ENCODE data around the gene BCL2L14.
"Not testable (repeated sequence)": the region's sequence is repeated elsewhere in the genome, so short reads cannot be mapped to it uniquely, and the experiment has no call there.

The BCL2L14 gene

DNA sequence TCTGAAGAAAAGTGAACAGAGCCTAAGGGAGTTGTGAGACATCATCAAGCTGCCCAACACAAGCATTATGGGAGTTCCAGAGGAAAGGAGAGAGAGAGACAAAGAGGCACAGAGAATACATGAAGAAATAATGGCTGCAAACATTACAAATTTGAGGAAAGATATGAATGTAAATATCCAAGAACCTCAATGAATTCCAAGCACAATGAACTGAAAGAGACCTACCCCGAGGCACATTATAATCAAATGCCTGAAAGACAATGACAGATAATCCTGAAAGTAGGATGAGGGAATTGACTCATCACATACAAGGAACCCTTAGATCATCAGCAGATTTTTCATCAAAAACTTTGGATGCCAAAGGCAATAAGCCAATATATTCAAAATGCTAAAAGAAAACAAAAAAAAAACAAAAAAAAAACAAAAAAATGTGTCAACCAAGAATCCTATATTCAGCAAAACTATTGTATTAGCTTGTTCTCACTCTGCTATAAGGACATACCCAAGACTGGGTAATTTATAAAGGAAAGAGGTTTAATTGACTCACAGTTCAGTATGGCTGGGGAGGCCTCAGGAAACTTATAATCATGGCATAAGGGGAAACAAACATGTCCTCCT lies 37.8 kb downstream of the BCL2L14 start:
- DNase-seq (ENCODE audit: low spot score): no peak

DNA sequence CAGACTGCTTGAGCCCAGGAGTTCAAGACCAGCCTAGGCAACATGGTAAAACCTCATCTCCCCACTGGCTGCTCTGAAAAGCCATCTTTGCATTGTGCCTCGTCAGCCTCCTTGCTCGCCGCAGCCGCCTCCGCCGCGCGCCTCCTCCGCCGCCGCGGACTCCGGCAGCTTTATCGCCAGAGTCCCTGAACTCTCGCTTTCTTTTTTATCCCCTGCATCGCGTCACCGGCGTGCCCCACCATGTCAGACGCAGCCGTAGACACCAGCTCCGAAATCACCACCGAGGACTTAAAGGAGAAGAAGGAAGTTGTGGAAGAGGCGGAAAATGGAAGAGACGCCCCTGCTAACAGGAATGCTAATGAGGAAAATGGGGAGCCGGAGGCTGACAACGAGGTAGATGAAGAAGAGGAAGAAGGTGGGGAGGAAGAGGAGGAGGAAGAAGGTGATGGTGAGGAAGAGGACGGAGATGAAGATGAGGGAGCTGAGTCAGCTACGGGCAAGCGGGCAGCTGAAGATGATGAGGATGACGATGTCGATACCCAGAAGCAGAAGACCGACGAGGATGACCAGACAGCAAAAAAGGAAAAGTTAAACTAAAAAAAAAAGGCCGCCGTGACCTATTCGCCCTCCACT lies 40.3 kb downstream of the BCL2L14 start:
- not testable (repeated sequence) for DNase-seq (ENCODE audit: low spot score)

DNA sequence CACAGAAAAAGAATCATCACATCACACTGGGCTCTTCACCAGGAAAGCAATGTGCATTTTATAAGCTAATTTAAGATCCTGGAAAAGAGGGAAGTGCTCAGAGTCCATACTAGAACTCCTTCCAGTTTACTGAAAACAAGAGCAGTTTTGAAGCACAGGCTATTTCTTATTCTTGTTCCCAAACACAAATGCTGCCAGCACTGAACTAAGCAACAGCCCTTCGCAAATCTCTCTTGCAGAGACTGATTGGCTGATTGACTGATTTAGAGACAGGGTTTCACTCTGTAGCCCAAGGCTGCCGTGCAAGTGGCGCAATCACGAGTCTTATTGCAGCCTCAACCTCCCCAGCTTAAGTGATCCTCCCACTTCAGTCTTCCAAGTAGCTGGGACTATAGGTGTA lies 44.8 kb downstream of the BCL2L14 start:
- DNase-seq (ENCODE audit: low spot score): no peak

DNA sequence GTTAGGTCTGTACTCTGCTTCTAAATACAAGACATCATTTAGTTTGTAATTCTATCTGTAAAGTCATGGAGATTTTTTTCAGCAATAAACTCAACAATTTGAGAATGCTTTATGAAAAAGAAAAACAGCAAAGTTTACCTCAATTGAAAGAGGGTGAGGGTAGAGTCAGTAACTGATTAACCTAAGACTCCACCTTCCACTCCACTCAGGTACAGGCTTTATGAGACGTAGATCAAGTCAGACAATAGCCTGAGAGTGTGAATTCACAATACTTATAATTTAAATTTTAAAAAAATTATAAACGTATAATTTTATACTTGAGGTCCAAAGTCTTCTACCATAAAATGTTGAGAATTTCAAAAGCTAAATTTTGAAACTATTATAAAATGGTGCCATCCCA lies 45.9 kb downstream of the BCL2L14 start:
- DNase-seq (ENCODE audit: low spot score): no peak

DNA sequence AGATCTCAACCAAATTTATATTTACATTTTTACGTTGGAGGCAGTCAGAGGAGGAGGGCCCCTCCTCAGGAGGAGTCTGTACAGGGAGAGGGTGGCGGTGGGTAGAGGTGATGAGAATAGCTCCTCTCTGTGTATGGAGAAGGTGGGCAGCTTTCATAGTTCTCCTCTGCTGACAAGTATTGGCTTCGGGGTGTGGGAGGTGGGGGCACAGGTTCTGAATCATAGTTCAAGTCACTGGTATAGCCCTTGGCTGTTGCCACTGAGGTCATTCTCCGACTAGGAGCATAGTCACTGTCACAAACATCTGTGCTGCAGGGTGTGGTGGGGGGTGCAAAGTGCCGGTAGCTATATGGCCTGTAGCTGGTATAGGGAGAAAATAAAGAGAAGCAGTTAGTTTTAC lies 50.3 kb downstream of the BCL2L14 start:
- no peak for DNase-seq (ENCODE audit: low spot score)

GRCh38 chr12:12123036-12123604 lies 52.4 kb downstream of the BCL2L14 start:
- DNase-seq (ENCODE audit: low spot score): no peak

DNA sequence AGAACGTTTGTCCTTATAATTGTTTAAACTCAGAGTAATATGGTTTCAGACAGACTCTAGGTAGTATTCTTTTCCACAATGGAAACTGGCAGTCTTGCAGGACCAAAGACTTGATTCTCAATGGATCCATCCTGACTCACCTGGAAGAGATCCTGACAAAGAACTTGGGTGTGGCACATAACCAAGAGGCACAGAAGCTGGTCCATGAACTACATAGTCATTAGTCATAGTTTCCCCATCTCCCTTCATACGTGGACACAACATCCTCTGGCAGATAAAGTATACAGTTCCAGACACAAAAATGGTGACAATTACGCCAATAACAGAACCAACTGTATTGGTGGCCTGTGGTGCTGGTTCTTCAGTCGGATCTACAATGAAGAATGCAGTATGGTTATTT lies 55.8 kb downstream of the BCL2L14 start:
- no peak for DNase-seq (ENCODE audit: low spot score)

- no peak for DNase-seq (ENCODE audit: low spot score)
Measured at GRCh38 chr12:12127304-12127703, 56.6 kb downstream of the BCL2L14 start.

DNA sequence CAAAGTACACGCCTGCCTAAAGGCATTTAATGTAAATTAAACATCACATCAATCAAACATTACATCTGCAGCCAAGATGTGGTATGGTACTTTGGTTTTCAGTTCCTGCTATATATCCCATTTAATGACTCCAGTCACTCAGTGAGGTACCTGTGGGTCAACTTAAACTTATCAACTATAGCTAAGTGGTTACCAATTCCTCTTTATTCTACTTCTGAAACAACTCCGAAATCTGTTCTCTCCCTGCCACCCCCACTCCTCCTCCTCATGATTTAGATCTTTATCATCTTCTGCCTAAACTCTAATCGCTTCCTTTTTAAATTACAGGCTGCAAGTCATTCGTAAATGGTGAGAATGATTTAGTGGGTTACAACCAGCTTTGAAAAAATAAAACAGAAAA lies 57.9 kb downstream of the BCL2L14 start:
- no peak for DNase-seq (ENCODE audit: low spot score)

DNA sequence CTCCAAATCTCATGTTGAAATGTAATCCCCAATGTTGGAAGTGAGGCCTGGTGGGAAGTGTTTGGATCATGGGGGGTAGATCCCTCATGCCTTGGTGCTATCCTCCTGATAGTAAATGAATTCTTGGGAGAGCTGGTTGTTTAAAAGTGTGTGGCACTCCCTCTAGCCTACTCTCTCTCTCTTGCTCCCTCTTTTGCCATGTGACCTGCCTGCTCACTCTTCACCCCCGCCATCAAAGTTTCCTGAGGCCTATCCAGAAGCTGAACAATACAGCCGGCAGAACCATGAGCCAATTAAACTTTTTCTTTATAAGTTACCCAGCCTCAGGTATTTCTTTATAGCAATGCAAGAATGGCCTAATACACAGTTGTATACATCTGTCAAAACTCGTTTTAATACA lies 62.5 kb downstream of the BCL2L14 start:
- no peak for DNase-seq (ENCODE audit: low spot score)

DNA sequence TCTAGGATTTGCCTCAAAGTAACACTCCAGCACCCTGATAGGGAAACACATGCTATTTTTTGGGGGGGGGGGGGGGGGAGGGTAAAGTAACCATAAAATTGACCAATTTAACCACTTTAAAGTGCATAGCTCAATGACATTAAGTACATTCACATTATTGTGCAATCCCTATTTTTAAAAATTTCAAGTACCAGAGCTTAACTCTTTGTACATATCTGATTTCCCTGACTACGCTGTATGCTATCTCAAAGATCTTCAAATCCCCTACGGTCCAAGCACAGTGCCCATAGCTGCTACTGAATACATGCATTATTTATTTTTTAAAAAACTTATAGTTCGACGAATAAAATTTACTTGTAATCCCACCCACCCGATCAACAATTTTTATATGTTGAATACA lies 63.0 kb downstream of the BCL2L14 start:
- no peak for DNase-seq (ENCODE audit: low spot score)

- DNase-seq (ENCODE audit: low spot score): no peak
Measured at GRCh38 chr12:12138203-12139154, 67.7 kb downstream of the BCL2L14 start.

- no peak for DNase-seq (ENCODE audit: low spot score)
Measured at GRCh38 chr12:12141000-12141399, 70.3 kb downstream of the BCL2L14 start.

DNA sequence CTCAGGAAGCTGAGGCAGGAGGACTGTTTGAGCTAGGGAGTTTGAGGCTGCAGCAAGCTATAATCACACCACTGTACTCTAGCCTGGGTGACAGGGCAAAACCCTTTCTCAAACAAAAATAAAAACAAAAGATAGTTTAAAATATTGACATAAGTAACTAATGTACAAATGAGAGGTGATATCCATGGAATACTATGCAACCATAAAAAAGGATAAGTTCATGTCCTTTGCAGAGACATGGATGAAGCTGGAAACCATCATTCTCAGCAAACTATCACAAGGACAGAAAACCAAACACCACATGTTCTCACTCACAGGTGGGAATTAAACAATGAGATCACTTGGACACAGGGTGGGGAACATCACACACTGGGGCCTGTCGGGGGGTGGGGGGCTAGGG lies 73.8 kb downstream of the BCL2L14 start:
- not testable (repeated sequence) for DNase-seq (ENCODE audit: low spot score)

GRCh38 chr12:12147111-12147510 lies 76.4 kb downstream of the BCL2L14 start:
- no peak for DNase-seq (ENCODE audit: low spot score)
